ENCODE measurements around the gene DECR2. TPM values are rescaled to one million over a fixed set of nuclear protein-coding genes. Genes with fewer than 3 reads are reported as not detected.
A peak's percentile ranks its signal among the peaks of the same experiment; 100 is the strongest.
"Not testable (repeated sequence)": the region's sequence is repeated elsewhere in the genome, so short reads cannot be mapped to it uniquely, and the experiment has no call there.

DECR2 gene
- polyA plus RNA-seq, 1 donor from 2014 or later = 7.2 TPM

DNA sequence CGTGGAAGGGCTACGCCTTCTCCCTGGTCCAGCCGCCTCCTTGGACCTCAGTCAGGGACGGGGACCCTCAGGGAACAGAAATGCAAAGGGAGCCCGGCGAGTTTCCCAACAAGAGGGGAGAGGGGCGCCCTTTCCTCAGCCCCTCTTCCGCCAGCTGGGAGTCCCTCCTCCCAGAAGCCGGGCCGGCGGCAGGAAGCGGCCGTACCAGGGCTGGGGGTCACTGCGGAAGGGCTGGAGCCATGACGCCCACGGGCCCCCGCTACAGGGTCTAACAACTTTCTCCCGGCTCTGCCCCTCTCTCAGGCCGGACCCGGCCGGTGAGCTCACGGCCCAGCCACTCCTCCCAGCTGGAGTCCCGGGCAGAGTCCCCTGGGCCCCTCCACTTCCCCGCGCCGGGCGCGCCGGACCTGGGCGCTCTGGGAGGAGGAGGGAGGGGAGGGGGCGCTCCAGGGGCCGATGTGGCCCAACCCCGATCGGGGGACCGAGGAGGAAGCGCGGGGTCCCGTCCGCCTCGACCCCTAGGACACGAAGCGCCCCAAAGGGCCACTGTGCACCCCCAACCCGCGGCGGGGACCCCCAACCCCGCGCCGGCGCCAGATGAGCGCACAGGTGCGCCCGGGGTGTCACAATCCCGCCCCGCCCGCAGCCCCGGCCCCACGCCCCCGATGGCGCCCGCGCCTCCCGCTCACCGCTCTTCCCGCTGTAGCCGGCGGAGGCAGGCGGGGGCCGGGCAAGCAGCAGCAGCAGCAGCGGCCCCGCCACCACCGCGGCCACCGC is 20.5 kb upstream of the DECR2 start:
- peaks cover 6 to 15% (median 9%) of the 10 kb centered on the region in 3 donors for H3K4me1 Mint-ChIP-seq
- peak overlapping the region in 3 of 4 donors; percentile 22 to 74 (median 48) for H3K4me3 Mint-ChIP-seq
- no peaks in the 10 kb centered on the region for H3K9me3 Mint-ChIP-seq
- peak overlapping the region in 1 of 3 donors; percentile 88 for H3K27ac Mint-ChIP-seq
- no peaks in the 10 kb centered on the region for H3K36me3 Mint-ChIP-seq
- no peaks in the 10 kb centered on the region for H3K27me3 Mint-ChIP-seq

DNA sequence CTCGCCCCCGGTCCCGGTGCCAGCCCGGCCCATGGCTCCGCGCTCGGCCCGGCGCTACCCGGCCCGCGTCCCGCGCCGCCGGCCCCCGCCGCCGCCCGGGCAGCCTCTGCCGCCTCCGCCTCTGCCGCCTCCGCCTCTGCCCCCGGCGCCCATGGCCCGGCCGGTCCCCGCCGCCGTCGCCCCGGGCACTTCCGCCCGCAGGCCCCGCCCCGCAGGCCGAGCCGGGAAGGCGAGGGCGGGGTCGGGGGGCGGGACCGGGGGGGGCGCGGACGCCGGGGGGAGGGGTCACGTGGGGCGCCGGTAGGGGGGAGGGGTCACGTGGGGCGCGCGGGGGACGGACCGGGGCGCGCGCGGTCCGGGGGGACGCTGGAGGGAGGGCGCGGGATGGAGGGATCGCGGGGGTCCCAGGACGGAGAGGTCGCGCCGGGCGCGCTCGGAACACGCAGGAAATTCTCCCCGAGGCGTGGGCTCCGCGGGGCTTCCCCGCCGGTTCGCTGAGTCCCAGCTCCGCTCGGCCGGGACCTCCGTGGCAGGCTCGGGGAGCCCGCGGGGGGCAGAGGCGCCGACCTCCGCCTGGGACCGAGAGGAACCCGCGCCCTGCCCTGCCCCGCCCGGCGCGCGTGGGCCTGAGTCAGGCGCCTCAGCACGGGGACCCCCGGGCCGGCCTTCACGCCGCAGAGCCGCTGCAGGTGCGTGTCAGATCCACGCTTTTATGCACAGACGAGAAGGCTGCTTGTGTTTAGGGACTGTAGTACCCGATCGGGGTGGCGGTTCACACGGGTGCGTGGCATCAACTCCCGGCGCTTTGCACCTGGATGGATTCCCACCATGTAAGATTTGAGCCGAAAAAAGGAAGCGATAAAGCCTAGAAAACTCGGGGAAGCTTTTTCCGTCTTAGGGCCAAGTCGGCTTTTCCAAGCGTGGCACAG is 19.6 kb upstream of the DECR2 start, which contains the start of gene PGAP6:
Gene PGAP6 (minus strand): TSS at position 190 of the 929 bp plus-strand sequence. CDS start 157 bp downstream, at position 33.
- Mint-ChIP-seq H3K4me3 (peak within 1 kb of the TSS; percentile 85 to 92 (median 90)), H3K27ac (peak within 1 kb of the TSS; percentile 78 to 97 (median 88)), H3K4me1 (peaks cover 6 to 17% (median 9%) of the 10 kb centered on the region in 3 donors), H3K27me3 (no peaks in the 10 kb centered on the region), H3K9me3 (no peaks in the 10 kb centered on the region), H3K36me3 (no peaks in the 10 kb centered on the region)

DNA sequence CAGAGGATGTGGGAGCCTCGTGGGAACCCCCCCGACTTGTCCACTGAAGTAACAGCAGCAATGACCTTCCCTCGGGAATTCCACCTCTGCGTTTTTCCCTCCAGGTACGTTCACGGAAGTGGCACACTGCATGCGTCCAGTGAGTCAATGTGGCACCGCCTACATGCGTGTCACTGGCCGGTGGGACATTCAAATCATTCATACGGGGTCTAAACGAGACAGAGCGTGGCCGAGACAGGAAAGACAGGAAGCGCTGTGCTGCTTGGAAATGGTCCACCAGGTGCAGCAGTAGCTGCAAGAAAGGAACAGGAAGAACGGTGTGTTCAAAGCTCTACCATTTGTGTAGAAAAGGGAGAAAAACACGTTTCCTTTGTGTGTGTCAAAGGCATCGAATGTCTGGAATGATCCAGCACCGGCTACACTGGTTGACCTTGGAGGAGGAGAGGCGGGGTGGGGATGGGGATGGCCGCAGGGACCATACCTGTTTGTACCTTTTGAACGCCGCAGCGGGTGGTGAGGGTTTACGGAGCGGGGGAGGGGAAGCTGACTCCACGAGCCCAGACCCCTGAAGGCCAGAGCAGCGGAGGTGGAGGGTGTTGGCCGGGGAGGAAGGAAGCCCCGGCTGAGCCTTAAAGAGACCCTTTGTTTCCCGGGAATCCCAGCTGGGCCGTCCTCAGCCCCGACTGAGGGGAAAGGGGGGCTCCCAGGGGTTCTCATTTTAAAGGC is 18.2 kb upstream of the DECR2 start:
- peak overlapping the region; percentile 78 to 97 (median 88) for H3K27ac Mint-ChIP-seq
- H3K27me3 Mint-ChIP-seq = no peaks in the 10 kb centered on the region
- peak overlapping the region; percentile 85 to 92 (median 90) for H3K4me3 Mint-ChIP-seq
- H3K9me3 Mint-ChIP-seq = no peaks in the 10 kb centered on the region
- H3K36me3 Mint-ChIP-seq = no peaks in the 10 kb centered on the region
- H3K4me1 Mint-ChIP-seq = peaks cover 6 to 20% (median 13%) of the 10 kb centered on the region in 3 donors

DNA sequence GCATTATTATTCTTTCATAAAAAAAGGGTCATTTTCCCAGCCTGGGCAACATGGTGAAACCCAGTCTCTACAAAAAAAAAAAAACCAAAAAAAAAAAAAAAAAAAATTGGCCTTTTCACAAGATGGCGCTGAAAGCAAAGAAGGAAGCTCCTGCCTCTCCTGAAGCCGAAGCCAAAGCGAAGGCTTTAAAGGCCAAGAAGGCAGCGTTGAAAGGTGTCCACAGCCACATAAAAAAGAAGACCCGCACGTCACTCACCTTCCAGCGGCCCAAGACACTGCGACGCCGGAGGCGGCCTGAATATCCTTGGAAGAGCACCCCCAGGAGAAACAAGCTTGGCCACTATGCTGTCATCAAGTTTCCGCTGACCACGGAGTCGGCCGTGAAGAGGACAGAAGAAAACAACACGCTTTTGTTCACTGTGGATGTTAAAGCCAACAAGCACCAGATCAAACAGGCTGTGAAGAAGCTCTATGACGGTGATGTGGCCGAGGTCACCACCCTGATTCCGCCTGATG is 15.0 kb upstream of the DECR2 start:
- Mint-ChIP-seq H3K27ac (peak overlapping the region in 1 of 3 donors; percentile 60), H3K27me3 (no peaks in the 10 kb centered on the region), H3K9me3 (no peaks in the 10 kb centered on the region), H3K4me1 (peaks cover 12 to 18% (median 13%) of the 10 kb centered on the region in 3 donors), H3K36me3 (no peaks in the 10 kb centered on the region), H3K4me3 (peak overlapping the region in 1 of 4 donors; percentile 58)

DNA sequence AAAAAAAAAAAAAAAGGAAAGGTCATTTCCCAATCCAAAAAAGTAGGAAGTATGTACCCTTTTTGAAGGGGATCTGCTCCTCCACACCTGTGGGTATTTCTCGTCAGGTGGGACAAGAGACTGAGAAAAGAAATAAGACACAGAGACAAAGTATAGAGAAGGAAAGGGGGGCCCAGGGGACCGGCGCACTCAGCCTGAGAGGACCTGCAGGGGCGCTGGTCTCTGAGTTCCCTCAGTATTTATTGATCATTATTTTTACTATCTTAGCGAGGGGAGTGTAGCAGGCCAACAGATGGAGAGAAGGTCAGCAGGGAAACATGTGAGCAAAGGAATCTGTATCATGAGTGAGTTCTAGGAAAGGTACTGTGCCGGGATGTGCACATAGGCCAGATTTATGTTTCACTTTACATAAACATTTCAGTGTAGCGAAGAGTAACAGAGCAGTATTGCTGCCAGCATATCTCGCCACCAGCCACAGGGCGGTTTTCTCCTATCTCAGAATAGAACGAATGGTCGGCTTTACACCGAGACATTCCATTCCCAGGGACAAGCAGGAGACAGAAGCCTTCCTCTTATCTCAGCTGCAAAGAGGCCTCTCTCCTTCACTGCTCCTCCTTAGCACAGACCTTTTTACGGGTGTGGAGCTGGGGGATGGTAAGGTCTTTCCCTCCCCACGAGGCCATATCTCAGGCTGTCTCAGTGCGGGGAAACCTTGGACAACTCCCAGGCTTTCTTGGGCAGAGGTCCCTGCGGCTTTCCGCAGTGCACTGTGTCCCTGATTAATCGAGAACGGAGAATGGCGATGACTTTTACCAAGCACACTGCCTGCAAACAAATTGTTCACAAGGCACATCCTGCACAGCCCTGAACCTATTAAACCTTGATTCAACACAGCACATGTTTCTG is 13.7 kb upstream of the DECR2 start:
- H3K27me3 Mint-ChIP-seq, H3K9me3 Mint-ChIP-seq, H3K36me3 Mint-ChIP-seq: not testable (repeated sequence)
- peak overlapping the region in 1 of 3 donors; percentile 82 for H3K27ac Mint-ChIP-seq
- H3K4me3 Mint-ChIP-seq = peak overlapping the region in 1 of 4 donors; percentile 49
- H3K4me1 Mint-ChIP-seq = peaks cover 12 to 15% (median 15%) of the 10 kb centered on the region in 3 donors

DNA sequence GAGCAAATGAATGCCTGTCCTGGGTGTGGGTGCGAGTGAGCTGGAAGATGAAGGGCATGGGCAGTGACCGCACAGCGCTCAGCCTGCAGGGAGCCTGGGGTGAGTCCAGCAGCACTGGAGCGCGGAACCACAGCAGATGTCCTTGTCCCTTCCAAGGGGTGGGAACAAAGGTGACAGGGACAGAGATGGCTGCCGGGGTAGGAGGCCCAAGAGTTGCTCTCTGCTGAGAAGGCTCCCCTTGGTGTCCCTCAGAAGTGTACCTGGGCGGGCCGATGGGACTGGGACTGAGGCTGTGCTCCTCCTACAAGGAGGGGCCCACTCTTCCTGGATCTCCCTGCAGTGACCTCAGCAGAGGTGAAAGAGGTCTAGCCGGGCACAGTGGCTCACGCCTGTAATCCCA is 12.3 kb upstream of the DECR2 start:
- Mint-ChIP-seq H3K27ac (no peak overlapping the region), H3K9me3 (peaks cover 0 to 1% (median 0%) of the 10 kb centered on the region in 3 donors), H3K36me3 (no peaks in the 10 kb centered on the region), H3K4me3 (no peak overlapping the region), H3K4me1 (peaks cover 6 to 9% (median 6%) of the 10 kb centered on the region in 3 donors), H3K27me3 (no peaks in the 10 kb centered on the region)

DNA sequence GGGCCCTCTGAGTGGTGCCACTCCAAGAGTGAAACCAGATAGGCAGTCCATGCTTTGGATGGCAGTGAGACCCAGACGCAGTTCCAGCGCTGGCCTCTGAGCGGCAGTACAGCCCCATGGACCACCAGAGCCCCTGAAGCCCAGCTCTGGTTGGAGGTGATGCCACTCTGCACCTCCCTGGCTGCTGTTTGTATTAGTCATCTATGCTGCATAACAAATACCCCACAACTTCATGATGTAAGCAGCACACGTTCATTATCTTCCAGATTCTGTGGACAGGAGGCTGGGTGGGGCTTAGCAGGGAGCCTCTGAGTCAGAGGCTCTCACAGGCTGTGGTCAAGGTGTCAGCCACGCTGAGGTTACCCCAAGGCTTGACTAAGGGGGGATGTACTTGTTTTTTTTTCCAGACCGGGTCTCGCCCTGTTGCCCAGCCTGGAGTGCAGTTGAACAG is 9.8 kb upstream of the DECR2 start:
- H3K36me3 Mint-ChIP-seq = peaks cover 2% of the 10 kb centered on the region
- peaks cover 13 to 24% (median 18%) of the 10 kb centered on the region in 3 donors for H3K4me1 Mint-ChIP-seq
- H3K27me3 Mint-ChIP-seq = no peaks in the 10 kb centered on the region
- H3K4me3 Mint-ChIP-seq = peak overlapping the region in 1 of 4 donors; percentile 34
- H3K9me3 Mint-ChIP-seq = peaks cover 0 to 1% (median 0%) of the 10 kb centered on the region in 3 donors
- H3K27ac Mint-ChIP-seq = peak overlapping the region in 2 of 3 donors; percentile 46 to 84

DNA sequence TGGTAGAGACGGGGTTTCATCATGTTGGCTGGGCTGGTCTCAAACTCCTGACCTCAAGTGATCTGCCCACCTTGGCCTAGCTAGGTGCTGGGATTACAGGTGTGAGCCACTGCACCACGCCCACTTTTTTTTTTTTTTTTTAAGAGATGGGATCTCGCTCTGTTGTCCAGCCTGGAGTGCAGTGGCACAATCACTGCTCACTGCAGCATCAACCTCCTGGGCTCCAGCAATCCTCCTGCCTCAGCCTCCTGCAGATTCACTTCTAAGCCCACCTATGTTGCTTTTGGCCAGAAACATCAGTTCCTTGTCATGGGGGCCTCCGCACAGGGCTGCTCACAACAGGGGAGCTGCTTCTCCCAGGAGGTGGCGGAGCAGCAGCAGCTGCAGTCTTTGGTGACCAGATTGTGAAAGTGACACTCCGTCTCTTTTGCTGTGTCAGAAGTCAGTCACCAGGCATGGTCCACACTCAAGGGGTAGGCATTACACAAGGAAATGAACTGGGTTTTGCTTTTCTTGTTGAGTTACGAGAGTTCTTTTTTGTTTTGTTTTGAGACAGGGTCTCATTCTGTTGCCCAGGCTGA is 9.1 kb upstream of the DECR2 start:
- Mint-ChIP-seq H3K36me3 (peaks cover 2% of the 10 kb centered on the region), H3K4me1 (peaks cover 13 to 24% (median 18%) of the 10 kb centered on the region in 3 donors), H3K27me3 (no peaks in the 10 kb centered on the region), H3K9me3 (peaks cover 0 to 1% (median 0%) of the 10 kb centered on the region in 3 donors), H3K4me3 (peak overlapping the region in 1 of 4 donors; percentile 26), H3K27ac (peak overlapping the region in 2 of 3 donors; percentile 46 to 84)

DNA sequence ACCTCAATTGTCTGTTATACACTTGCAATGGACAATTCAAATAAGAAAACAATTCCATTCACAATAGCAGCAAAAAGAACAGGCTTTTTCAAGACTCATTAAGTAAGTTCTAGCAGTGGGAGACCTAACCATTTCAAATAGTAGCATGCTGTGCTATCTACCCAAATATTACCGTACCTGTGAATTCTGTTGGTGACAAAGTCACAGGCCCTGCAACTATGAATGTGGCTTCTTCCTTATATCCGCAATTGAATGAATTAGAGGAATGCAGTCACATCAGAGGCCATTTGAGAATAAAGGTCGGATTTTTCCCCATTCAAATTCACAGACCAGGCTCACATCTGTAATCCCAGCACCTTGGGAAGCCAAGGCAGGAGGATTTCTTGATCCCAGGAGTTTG is 5.5 kb upstream of the DECR2 start:
- Mint-ChIP-seq H3K27ac (peak overlapping the region in 2 of 3 donors; percentile 88 to 98), H3K4me3 (peak overlapping the region; percentile 83 to 94 (median 88)), H3K27me3 (no peaks in the 10 kb centered on the region), H3K4me1 (peaks cover 12 to 26% (median 18%) of the 10 kb centered on the region in 3 donors), H3K36me3 (peaks cover 2% of the 10 kb centered on the region), H3K9me3 (peaks cover 0 to 1% (median 0%) of the 10 kb centered on the region in 3 donors)

DNA sequence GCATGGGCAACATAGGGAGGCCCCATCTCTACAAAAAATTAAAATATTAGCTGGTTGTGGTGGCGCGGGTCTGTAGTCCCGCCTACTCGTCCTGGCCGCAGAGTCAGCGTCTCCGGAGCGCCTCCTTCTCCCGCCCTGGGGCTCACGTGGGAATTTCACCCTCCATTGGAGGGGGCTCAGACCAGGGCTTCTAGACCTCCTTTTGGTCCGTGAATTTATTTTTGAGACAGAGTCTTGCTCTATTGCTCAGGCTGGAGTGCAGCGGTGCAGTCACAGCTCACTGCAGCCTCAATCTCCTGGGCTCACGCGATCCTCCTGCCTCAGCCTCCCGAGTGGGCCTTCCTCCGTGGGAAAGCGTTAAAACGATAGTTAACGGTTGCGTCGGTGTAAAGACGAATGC is 5.1 kb upstream of the DECR2 start:
- peaks cover 0 to 1% (median 0%) of the 10 kb centered on the region in 3 donors for H3K9me3 Mint-ChIP-seq

DNA sequence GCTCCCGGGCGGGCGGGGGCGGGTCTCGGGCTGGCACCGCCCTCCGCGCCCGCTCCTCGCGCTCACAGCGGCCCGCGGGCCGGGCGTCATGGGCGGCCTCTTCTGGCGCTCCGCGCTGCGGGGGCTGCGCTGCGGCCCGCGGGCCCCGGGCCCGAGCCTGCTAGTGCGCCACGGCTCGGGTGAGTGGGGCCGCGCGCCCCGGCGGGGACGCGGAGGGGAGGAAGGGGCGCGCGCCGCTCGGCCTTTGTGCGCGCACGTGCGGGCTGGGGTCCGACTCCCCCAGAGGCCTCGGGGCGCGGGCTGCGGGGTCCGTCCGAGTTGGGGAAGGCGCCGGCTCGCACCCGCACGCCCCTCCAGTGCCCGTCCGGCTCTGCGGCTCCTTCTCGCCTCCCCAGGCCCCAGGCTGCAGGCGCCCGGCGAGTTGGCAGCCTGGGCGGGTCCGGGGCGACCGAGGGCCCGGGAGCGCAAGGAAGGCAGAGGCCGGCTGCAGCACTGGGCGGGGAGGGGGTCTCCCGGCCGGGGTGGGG is 4.5 kb upstream of the DECR2 start, which contains the start of gene NME4:
Gene NME4 (plus strand): TSS at position 65 of the 527 bp plus-strand sequence. CDS start 24 bp downstream, at position 89.
- peak within 1 kb of the TSS; percentile 83 to 97 (median 94) for H3K4me3 Mint-ChIP-seq
- H3K27me3 Mint-ChIP-seq = no peaks in the 10 kb centered on the region
- peak within 1 kb of the TSS; percentile 88 to 99 (median 95) for H3K27ac Mint-ChIP-seq
- H3K9me3 Mint-ChIP-seq = no peaks in the 10 kb centered on the region
- peaks cover 12 to 21% (median 18%) of the 10 kb centered on the region in 3 donors for H3K4me1 Mint-ChIP-seq
- H3K36me3 Mint-ChIP-seq = peaks cover 2% of the 10 kb centered on the region

More for the DNA sequence above, 5.1 kb upstream of the DECR2 start:
- peak overlapping the region; percentile 83 to 94 (median 88) for H3K4me3 Mint-ChIP-seq
- H3K4me1 Mint-ChIP-seq = peaks cover 12 to 26% (median 18%) of the 10 kb centered on the region in 3 donors
- no peaks in the 10 kb centered on the region for H3K27me3 Mint-ChIP-seq
- peaks cover 2% of the 10 kb centered on the region for H3K36me3 Mint-ChIP-seq
- H3K27ac Mint-ChIP-seq = peak overlapping the region in 2 of 3 donors; percentile 88 to 98

DNA sequence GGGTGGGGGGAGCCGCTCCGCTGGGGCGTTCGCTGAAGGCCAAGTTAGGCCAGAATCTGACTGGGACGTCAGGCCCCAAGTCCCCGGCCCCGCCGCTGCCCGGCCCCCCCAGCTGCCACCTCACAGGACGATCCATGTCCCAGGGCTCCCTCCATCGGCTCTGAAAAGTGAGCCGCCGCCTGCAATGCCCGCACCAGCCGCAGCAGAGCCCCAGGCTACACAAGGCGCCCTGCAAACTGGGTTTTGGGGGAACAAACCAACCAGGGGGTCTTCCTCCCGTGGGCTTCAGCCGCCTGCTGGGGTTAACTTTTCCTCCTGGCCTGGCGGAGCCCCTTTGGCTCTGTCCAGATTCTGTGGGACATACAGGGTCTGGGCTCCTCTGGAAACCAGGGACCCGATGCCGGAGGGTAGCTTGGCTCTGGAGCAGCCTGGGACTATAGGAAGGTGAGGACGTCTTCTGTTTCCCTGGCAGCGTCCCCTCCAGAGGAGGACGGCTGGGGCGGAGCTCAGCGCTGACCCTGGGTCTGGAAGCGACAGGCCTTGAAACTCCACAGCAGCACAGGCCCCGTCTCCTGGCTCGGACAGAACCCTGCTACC is 3.9 kb upstream of the DECR2 start:
- Mint-ChIP-seq H3K36me3 (peaks cover 2% of the 10 kb centered on the region), H3K4me3 (peak overlapping the region; percentile 66 to 97 (median 88)), H3K4me1 (peaks cover 12 to 21% (median 18%) of the 10 kb centered on the region in 3 donors), H3K27me3 (no peaks in the 10 kb centered on the region), H3K27ac (peak overlapping the region; percentile 76 to 99 (median 95)), H3K9me3 (no peaks in the 10 kb centered on the region)

All from IgD-negative memory B cell (primary cell).